ENCODE measurements around the gene CAMK1D. TPM values are rescaled to one million over a fixed set of nuclear protein-coding genes. Genes with fewer than 3 reads are reported as not detected.

The CAMK1D gene
- total and polyA plus RNA-seq, 2 of the 8 experiments (the other 6 are each of a cell fraction or from before 2014, with no cell fraction given): 3.5 to 10.6 TPM

- Histone ChIP-seq H2AK5ac (ENCODE audit: low read depth, low read length) (no peak overlapping the region), H4K20me1 (replicated peaks in 1 of 2; ENCODE audit: control insufficient read depth in 1 of 2, insufficient read depth in 2 of 2, low read length in 2 of 2) (no peaks in the 10 kb centered on the region), H3K23ac (ENCODE audit: insufficient read length) (no peak overlapping the region), H3K4me2 (ENCODE audit: insufficient read depth in 1 of 2, low read depth in 2 of 2, low read length in 2 of 2) (no peak overlapping the region), H4K8ac (ENCODE audit: extremely low read depth, insufficient read depth, low read length) (no peak overlapping the region; the same call in 1 of the 2 replicates), H3K4me3 (ENCODE audit: extremely low read depth in 1 of 4, insufficient read depth in 2 of 4, low read depth in 3 of 4, low read length in 4 of 4) (no peak overlapping the region), H2AFZ (ENCODE audit: low read length) (no peak overlapping the region), H3K23me2 (ENCODE audit: low read depth, low read length) (no peaks in the 10 kb centered on the region; the same call in 1 of the 2 replicates), H3K9ac (replicated peaks in 1 of 4; ENCODE audit: extremely low read depth in 1 of 4, low read depth in 3 of 4, low read length in 3 of 4) (no peak overlapping the region), H2BK15ac (ENCODE audit: low read length) (no peak overlapping the region), H2BK5ac (ENCODE audit: low read depth, low read length) (no peak overlapping the region), H4K91ac (replicated peaks; ENCODE audit: insufficient read length, low read length) (no peak overlapping the region), H2BK120ac (replicated peaks; ENCODE audit: low read depth, low read length) (no peak overlapping the region), H3K79me2 (ENCODE audit: control insufficient read depth in 1 of 2, insufficient read depth in 2 of 2, low read length in 2 of 2) (no peaks in the 10 kb centered on the region), H2BK12ac (ENCODE audit: low read depth, low read length) (no peak overlapping the region; the same call in 1 of the 2 replicates), H3K18ac (ENCODE audit: extremely low read depth, low read length) (no peak overlapping the region), H3K4ac (replicated peaks; ENCODE audit: insufficient read length, low read depth, low read length) (no peak overlapping the region), H4K5ac (ENCODE audit: insufficient read length, low read depth, low read length) (no peak overlapping the region), H3K56ac (replicated peaks; ENCODE audit: insufficient read length, low read depth, low read length) (no peak overlapping the region), H3K14ac (ENCODE audit: insufficient read length) (no peak overlapping the region), H3K4me1 (replicated peaks in 1 of 4; ENCODE audit: control insufficient read depth in 3 of 4, insufficient read depth in 4 of 4, low read length in 3 of 4) (no peaks in the 10 kb centered on the region; a peak in 1 of 7 replicates), H3K27ac (ENCODE audit: low read depth, low read length) (no peak overlapping the region), H2BK20ac (ENCODE audit: low read length) (no peak overlapping the region), H3K27me3 (replicated peaks in 1 of 4; ENCODE audit: control insufficient read depth in 3 of 4, extremely low read depth in 1 of 4, insufficient read depth in 3 of 4, low read length in 3 of 4) (no peaks in the 10 kb centered on the region), H3K9me3 (ENCODE audit: insufficient read depth in 2 of 2, low read depth in 1 of 2, low read length in 1 of 2) (no peaks in the 10 kb centered on the region), H3K79me1 (ENCODE audit: low read depth, low read length) (no peaks in the 10 kb centered on the region), H3K36me3 (ENCODE audit: control insufficient read depth in 2 of 4, insufficient read depth in 4 of 4, low read length in 3 of 4) (no peaks in the 10 kb centered on the region)
- DNase-seq (ENCODE audit: low read depth in 1 of 2, low spot score in 2 of 2): no peak
- TF ChIP-seq RAD21 (IDR thresholded peaks at IDR 0.05 in 1 of 2, conservative IDR thresholded peaks at IDR 0.05 in 1 of 2; ENCODE audit: low read depth in 2 of 2, low read length in 2 of 2) (no peak), SRF (IDR thresholded peaks at IDR 0.05; ENCODE audit: low read depth, low read length) (no peak), HDAC2 (IDR thresholded peaks at IDR 0.05; ENCODE audit: borderline replicate concordance in 1 of 2, low read depth in 2 of 2, low read length in 2 of 2) (no peak), SP1 (IDR thresholded peaks at IDR 0.05; ENCODE audit: low read depth, low read length) (no peak), POLR2AphosphoS5 (IDR thresholded peaks at IDR 0.05; ENCODE audit: low read depth, low read length) (no peak), NRF1 (IDR thresholded peaks at IDR 0.05; ENCODE audit: low read depth, low read length) (no peak), POLR2A (IDR thresholded peaks at IDR 0.05; ENCODE audit: control extremely low read depth in 1 of 2, low read depth in 2 of 2, low read length in 2 of 2) (no peak), EGR1 (IDR thresholded peaks at IDR 0.05; ENCODE audit: borderline replicate concordance, low read depth, low read length) (no peak), RNF2 (IDR thresholded peaks at IDR 0.05; ENCODE audit: borderline replicate concordance, low read depth, low read length, missing control alignments, poor library complexity, severe bottlenecking) (no peak), ATF2 (IDR thresholded peaks at IDR 0.05; ENCODE audit: low read length) (no peak), RBBP5 (IDR thresholded peaks at IDR 0.05; ENCODE audit: borderline replicate concordance, low read depth, low read length) (no peak), SUZ12 (IDR thresholded peaks at IDR 0.05; ENCODE audit: low read length) (no peak)
- 91% methylated on average over 10 of the region's 10 CpGs; no CpG with 5 or more reads in 1 of the 2 experiments for WGBS, 2 experiments (ENCODE audit: extremely low coverage in 1 of 2, insufficient coverage in 1 of 2, insufficient read length in 1 of 2, insufficient replicate concordance in 2 of 2, low coverage in 1 of 2, low lambda C conversion rate in 2 of 2, missing lambda C conversion rate in 1 of 2)
- CTCF ChIA-PET (ENCODE audit: partially characterized antibody): interaction anchor here (0.6 to 4.4 kb wide), 10 partner anchors 11 to 935 kb away, joined by 3 to 22 read pairs (median 4); no protein-coding TSS in a partner anchor
- POLR2A ChIA-PET (ENCODE audit: partially characterized antibody): interaction anchor here (1.0 kb wide), 1 partner anchor 10 kb away, joined by 3 read pairs; no protein-coding TSS in a partner anchor
- FAIRE-seq: no peak
Observed at GRCh38 chr10:12832096-12832495, 482.7 kb downstream of the CAMK1D start.

Data from H1 (cell line).